Breast epithelium (tissue), 3 donors: ENCODE data around the gene KDM4B.

Experiments used
- POLR2A ChIP-seq: fragments of 450-650 bp; IDR thresholded peaks from one replicate; pipeline ENCODE4 v1.6.1; 2016; ENCODE audit warnings: antibody characterized with exemption, mild to moderate bottlenecking, moderate library complexity
- POLR2AphosphoS5 ChIP-seq, 3 donors: sonication (generic); formaldehyde crosslinking; IDR thresholded peaks; one replicate each; pipeline ENCODE4 v1.6.1; 2017; ENCODE audit warnings: antibody characterized with exemption in 3 of 3
- TF ChIP-seq, protein P1 (sequence below), 3 donors: fragments of 450-650 bp; IDR thresholded peaks; one replicate each; pipeline ENCODE4 v1.5.1; 2016 to 2017; ENCODE audit warnings: antibody characterized with exemption in 3 of 3, mild to moderate bottlenecking in 3 of 3, moderate library complexity in 3 of 3

DNA sequence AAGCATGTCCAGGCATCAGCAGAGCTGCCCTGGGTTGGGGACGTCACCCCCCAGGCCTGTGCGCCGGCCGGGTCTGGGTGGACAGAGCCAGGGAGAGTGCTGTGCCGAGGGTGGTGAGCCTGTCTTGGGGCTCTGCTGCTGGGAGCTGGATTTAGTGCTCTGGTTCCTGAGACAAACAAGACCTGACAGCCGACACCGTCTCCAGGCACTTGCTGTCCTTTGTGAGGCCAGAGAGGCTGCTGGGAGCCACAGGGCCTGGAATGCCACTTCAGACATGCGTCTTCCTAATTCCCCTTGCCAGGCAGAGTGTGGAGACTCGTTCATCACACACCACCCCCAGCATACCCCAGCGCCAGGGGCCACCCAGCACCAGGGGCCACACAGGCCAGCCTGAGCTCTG, 165.8 kb downstream of the KDM4B start:
- TF ChIP-seq POLR2A = no peak
- TF ChIP-seq, protein P1, sequence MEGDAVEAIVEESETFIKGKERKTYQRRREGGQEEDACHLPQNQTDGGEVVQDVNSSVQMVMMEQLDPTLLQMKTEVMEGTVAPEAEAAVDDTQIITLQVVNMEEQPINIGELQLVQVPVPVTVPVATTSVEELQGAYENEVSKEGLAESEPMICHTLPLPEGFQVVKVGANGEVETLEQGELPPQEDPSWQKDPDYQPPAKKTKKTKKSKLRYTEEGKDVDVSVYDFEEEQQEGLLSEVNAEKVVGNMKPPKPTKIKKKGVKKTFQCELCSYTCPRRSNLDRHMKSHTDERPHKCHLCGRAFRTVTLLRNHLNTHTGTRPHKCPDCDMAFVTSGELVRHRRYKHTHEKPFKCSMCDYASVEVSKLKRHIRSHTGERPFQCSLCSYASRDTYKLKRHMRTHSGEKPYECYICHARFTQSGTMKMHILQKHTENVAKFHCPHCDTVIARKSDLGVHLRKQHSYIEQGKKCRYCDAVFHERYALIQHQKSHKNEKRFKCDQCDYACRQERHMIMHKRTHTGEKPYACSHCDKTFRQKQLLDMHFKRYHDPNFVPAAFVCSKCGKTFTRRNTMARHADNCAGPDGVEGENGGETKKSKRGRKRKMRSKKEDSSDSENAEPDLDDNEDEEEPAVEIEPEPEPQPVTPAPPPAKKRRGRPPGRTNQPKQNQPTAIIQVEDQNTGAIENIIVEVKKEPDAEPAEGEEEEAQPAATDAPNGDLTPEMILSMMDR (IDR thresholded peaks at IDR 0.05) = no peak
- no peak for TF ChIP-seq POLR2AphosphoS5 (IDR thresholded peaks at IDR 0.05)
